ENCODE data around the gene CDKN2D.
"Not testable (repeated sequence)": the region's sequence is repeated elsewhere in the genome, so short reads cannot be mapped to it uniquely, and the experiment has no call there.

Gene CDKN2D

DNA sequence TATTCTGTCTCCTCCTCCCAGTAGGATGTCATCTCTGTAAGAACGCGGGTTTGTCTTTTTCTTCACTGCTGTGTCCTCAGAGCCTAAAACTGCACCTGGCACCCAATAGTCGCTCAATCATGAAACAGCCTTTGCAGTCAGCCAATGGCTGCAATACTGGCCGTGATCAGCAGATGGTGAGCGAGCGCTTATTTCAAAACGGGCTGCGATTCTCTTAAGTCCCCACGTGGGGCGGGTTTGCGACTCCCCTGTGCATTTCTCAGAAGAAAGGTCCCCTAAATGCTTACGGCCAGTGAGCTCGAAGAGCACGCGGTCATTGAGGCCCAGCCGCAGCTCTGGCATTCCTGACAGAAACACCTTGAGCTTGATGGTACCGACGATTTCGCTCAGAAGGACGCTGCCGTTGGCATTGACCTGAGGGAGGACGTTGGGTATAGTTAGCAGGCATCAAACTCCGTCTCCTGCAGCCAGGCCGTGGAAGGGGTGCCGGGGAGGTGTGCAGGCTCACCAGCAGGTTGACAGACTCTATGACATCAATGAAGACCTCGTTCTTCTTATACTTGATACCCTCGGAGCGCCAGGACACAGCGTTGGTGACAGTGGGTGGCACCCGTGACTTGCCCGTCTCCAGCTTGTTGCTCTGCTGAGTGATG is 12.3 kb upstream of the CDKN2D start:
- peak; percentile 12 for DNase-seq

DNA sequence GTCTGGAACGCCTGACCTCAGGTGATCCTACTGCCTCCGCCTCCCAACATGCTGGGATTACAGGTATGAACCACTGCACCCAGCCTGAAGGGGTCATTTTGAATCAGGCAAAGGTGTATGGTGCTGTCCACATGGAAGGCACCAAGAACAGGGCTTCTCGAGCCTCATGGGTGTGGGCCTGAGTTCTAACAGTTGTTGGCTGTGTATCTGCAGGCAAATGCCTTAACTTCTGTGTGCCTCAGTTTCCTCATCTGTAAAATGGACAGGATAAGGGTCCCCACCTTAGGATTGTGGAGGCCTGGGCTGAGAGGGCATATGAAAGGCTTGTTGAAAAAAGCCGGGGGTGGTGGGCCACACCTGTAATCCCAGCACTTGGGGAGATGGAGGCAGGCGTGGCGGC is 9.2 kb upstream of the CDKN2D start:
- DNase-seq, result no peak

DNA sequence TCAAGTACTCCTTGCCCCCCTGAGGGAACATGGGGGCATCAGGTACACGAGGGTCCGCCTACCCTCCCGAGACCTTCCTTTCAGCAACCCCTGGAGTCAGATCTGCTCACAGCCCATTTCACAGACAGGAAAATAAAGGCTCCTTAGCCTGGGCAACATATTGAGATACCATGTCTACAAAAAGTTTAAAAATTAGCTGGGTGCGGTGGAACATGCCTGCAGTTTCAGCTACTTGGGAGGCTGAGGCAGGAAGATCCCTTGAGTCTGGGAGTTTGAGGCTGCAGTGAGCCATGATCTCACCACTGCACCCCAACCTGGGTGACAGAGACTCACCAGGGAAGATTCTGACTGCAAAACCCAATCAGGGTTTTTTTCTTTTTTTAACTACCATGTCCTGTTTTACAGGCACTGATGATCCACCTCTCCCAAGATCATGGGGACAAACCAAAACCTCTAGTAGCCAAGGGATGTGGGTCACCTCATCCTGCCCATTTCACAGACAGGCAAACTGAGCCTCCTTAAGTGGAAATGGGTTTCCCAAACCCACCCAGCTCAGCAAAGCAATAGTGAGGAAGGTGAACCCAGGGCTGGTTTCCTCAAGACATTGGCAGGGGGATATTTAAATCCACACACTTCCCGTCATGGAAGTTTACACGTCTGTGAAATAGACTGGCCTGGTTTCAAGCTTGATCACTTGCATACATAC is 6.4 kb upstream of the CDKN2D start:
- DNase-seq, result no peak

DNA sequence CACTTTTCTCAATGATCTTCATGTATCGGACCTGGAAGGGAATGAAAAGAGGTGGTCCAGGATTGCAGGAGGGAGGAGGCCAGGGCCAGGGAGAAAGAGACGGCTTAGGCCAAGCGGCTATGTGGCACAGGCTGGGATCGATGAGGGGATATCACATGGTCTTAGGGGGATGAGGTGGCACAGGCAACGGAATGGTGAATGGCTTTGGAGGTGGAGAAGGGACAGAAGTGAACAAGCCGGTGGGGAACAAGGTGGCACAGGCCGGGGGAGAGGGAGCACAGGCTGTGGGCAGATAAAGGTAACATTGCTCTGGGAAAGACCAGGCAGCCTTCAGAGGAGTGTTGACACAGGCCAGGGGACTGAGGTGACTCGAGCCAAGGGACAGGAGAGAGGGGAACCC is 5.7 kb upstream of the CDKN2D start:
- no peak for DNase-seq

DNA sequence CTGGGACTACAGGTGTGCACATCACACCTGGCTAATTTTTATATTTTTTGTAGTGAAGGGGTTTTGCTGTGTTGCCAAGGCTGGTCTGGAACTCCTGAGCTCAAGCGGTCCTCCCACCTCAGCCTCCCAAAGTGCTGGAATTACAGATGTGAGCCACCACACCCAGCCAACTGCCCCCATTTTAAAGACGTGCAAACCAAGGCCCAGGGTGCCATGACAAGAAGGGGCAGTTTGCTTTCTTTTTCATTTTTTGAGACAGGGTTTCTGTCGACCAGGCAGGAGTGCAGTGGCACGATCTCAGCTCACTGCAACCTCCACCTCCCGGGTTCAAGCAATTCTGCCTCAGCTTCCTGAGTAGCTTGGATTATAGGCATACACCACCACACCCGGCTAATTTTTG is 5.0 kb upstream of the CDKN2D start:
- not testable (repeated sequence) for DNase-seq

DNA sequence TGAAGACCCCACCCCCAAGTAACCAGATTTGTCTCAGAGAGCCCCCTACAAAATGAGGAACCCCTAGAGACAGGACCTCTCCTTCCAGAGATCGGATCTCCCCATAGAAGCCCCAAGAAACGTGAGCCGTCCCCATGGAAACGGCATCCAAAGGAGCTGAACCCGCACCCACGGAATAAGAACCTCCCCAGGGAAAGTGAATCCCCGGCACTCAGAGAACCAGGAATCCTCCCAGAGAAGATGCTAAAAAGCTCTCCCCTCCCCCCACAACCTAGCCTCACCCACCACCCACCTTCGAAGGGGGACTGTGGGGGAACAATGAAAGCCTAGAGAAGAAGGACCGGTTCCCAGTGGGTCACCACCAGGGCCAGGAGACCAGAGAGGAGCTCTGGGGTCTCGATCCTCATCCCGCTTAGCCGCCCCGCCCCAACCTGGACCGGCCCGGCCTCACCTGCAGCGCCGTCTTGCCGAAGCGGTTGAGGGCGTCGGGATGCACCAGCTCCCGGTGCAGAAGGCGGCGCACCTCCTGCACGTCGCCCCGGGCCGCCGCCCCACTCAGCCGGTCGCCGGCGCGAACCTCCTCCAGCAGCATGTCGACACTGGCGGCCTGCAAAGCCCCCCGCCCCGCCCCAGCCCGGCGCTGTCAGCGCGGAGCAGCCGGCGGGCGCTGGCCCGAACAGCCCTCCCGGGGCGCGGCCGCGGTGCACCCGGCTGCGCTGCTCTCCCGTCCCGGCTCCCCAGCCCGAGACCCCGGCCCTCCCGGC is 535 bp downstream of the CDKN2D start:
- no peak for DNase-seq

DNA sequence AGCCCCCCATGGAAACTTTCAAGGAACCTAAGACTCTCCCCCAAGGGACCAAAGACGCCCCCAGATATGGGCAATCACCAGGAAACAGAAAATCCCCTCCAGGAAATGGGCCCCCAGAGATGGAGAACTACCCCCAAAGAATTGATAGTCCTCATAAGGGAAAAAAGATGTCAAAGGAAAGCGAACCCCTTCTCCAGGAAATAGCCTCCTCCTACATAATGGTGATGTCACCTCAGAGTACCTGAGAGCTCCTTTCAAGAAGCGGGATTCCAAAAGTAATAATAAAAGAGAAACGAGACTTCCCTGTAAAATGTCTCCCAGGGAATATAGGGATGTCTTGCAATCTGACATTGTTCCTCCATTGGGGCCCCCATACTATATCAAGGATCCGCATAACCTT is 1.1 kb downstream of the CDKN2D start:
- no peak for DNase-seq

DNA sequence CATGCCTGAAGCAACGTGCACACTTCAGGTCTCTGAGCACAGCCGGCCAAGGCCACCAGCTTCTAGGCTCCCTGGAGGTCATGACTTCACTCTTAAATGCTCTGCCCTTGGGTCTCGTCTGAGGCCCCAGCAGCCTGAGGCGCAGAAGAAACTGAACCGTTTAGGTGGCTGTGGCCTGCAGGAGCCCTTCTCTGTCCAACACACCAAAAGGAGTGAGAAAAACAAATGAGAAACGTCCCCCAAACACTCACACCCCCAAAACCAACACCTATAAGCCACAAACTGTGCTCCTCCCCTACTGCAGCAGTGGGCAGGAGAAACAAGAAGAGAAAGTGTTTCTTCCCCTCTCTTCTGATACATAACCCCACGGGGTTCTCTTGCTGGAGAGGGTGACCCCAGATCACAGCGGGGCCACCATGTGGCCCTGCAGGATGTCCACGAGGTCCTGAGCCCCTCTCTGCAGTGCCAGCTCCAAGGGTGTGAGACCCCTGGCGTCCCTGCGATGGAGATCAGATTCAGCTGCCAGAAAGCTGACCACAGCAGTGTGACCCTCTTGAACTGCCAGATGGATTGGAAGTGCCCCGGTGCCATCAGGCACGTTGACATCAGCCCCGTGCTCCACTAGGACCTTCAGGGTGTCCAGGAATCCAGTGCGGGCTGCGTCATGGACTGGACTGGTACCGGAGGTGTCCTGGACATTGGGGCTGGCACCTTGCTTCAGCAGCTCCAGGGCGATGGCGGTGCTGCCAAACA is 1.9 kb downstream of the CDKN2D start:
- DNase-seq, result no peak

DNA sequence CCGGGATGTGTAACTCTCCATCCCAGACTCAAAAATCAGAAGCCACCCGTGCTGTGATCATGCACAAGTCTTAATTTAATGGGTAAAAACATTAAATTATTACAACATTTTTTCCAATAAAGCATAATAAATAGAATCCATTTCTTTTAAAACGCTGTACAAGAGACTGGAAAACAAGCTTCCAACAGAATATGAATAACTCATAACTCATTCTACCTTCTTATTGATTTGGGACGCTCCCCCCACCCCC is 2.4 kb downstream of the CDKN2D start:
- no peak for DNase-seq

DNA sequence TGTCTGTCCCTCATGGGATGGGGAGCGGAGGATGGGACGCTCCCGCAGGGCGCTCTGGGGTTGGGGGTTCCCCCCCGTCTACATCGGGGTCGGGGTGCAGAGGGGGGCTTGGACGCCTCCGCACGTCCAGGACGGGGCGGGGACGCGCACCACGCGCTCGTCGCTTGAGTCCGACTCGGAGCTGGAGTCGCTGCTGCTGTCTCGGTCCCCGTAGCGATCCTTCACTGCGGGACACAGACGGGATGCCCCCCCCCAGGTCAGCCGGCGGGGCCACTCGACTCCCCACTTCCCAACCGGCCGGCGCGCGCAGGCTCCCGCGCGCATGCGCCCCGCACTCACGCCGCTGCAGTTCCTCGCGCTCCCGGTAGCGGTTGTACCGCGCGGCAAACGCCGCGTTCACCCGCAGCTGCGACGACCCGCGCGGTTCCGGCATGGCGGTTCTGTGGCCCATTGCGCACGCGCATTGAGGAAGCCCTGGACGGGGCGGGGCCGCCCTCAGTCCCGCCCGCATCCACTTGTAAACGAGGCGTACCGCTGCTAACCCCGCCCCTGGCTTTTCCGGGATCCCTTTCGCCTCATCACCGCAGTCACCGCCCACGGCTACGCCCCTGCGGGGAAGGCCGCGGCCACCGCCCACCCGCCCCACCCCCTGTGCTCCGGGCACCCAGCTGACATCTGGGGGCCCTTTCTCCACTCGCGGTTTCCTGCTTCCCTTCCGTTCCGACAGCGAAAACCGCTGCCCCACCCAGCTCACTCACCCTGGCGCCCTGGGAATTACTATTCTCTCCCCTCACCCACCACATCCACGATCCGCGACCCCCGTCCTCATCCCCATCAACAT is 3.0 kb downstream of the CDKN2D start, which contains the start of gene KRI1:
Gene KRI1 (minus strand): TSS at position 444 of the 841 bp plus-strand sequence. CDS start 11 bp downstream, at position 433.
- DNase-seq, result peak; percentile 81

DNA sequence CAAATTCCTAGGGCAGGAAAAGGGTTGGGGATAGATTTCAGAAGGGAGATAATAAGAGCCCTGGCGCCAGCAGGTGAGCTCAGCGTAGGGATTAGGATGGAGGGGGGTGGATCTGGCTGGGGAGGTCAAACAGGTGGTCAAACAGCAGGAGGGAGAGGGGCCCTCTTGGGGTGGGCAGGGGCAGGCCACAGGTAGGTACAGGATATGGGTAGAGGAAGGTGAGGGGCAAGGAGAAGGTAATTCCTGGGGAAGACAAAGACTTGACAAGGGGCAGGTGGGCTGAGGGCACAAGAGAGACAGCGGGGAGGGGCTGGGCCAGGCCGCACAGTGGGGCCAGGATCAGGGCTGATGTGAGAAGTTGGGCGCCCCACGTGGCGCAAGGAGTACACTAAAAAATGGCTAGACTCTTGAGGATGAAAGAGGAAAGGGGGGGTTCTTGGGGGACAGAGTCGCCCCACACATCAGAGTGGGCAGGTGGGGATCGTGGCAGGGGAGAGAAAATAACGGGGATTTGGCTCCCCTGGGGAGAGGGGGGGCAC is 3.7 kb downstream of the CDKN2D start:
- DNase-seq, result no peak

DNA sequence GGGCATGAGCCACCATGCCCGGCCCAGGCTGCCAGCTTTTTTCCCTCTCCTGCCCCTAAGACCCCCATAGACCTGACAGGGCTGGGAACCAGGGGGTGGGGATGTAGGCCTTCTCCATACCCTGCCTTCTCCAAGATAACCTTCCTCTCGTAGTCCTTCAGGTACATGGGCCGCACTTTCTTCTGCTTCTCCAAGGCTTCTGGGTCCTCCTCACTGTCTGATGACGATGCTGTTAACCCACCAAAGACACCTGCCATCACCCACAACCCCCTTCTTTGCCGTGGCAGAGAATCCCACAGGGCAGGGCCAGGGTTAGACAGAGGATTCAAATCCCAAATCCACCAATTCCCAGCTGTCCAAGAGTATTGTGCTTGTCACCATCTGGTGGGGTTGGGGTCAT is 6.2 kb downstream of the CDKN2D start:
- no peak for DNase-seq

DNA sequence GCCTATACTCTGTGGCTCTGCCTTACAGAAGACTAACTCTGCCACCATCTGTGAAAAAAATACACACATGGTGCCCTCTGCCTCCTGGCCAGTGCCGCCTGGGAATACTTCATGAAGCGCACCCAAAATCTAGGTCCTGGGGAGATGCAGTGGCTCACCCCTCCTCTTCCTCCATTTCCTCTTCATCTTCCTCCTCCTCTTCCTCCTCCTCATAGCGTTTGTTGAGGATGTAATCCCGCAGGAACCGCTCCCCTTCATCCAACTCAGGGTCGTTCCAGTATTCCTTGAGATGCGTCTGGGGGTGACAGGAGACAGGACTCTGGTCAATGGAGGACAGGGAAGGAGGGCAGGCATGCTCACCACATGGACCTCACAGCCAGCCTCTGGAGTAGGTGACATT is 8.6 kb downstream of the CDKN2D start:
- DNase-seq, result no peak

DNA sequence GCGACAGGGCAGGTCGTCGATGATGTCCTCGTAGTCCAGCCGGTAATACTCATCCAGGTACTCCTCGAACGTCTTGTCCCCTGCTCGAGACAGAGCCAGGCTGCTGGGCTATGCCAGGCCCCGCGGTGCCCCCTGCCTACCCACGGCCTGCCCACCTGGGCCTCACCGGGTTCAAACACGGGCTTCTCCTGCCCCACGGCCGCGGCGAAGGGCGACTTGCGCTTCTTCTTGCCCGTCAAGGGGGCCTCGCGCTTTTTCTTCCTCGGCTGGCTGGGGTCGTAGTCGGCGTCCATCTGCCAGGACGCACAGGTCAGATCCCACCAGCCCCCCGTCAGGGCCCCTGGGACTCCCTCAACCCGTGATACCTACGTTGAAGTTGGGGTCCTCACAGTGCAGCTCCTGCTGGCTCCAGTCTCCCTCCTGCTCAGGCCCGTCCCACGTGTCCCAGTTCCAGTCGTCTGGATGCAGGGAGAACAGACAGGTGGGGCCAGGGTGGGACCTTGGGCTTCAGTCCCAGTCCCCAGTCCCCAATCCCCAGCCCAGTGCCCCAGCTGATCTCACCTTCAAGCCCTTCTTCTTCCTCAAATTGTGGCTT is 11.1 kb downstream of the CDKN2D start:
- DNase-seq, result no peak

DNA sequence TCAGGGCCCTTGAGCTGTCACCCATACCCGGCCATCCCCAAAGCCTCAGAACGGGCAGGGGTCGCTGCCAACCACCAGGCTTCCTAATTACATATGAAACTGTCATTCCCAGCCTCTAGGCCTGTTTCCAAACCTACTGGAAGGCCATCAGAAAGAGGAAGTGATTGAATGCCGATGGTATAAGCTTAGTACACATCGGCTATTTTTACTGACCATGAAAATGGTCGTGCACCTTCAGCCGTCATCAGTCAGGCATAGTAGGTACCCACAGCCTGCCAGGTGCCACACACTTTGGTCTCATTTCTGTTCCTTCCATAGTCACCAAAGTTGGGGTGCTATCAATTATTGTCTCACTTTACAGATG is 13.2 kb downstream of the CDKN2D start:
- no peak for DNase-seq

DNA sequence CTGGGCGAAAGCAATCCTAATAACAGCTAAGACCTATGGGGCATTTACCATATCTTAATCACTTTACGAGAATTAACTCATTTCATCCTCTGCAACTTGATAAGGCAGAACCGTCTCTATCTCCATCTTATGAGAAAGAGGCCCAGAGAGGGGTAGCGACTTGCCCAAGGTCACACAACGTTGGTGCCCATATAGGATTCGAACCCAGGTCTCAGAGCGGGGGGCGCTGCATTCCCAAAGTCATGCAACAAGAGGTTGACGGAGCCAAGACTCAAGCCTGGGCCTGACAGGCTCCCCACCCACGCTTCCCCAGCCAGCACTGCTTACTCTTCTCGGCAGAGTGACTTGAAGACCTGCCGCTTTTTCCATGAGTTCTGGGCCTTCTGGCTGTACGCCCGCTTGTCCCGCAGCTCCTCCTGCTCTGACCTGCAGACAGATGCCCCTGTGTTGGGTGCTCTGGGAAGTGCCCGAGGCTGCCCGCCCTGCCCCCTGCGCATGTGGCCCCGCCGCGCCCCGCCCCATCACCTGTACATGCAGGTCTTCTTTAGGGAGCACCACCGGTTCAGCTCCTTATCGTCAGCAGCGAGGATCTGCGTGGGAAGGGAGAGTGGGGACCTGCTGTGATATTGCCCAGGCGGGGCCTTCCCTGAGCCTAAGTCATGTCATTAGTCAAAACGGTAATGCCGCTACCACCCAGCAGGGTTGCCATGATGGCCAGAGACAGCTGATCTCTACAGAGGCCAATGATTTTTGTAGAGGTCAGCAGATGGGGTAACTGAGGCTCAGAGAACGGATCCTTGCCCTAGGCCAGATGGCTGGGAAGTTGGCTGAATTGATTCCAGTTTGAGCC is 13.8 kb downstream of the CDKN2D start:
- no peak for DNase-seq

DNA sequence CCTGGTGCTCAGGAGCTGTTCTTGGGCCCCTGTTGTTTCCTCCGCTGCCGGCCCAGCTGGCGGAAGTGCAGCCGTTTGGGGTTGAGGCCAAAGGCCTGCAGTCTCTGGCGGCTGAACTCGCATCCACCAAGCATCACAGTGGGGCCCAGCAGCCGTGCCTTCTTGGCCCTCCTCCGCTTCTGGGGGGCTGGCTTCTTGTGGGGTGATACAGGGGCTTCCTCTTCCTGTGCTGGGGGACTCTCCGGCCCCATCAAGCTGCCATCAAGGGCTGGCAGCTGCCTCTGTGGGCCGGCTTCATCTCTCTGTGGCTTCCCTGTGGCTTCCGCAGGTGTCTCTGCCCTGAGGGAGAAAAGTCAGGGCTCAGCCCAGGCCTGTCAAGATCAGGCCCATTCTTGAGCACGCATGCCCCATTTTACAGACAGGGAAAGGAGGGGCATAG is 14.8 kb downstream of the CDKN2D start:
- no peak for DNase-seq

DNA sequence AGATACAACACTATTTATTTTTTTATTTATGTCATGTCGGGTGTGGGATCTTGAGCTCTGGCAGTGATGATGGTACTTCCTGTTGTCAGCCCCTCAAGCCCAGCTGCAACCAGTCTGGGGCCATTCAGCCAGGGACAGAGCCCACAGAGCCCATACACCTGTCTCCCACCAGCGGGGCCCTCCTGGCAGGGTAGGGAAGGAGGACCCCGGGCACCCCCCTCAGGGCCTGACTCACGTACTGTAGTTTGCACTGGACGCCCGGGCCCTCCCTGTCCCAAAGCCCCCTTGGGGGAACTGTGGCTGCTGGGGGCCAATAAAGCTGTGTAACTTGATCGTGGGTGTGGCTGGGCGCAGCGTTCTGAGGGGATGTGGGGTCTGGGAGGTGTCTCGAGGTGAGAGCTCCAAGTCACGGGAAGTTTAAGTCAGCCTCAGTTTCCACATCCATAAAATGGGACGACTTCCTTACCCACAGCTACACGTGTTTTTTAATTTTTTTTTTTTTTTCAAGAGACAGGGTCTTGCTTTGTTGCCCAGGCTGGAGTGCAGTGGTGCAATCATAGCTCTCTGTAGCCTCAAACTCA is 15.6 kb downstream of the CDKN2D start:
- DNase-seq, result no peak

DNA sequence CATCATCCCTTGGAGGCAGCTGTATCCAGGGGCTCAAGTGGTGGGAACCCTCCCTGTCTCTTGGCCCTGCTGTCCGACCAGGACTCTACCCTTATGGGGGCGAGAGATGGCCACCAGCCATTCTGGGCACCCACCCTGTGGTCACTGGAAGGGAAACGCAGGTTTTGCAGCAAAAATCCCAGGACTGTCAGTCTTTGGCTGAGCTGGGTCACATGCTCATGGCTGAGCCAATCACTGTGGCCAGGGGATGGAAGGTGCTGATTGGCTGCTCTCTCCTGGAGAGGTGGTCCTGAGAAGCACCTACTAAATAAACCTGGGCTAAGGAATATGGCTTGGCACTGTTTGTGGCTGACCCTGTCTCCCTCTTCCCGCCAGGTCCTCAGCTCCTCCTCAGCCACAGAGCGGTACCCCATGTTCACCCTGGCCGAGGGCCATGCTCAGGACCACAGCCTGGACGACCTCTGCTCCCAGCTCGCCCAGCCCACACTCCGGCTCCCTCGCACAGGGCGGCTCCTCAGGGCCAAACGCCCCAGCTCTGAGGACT is 16.2 kb downstream of the CDKN2D start:
- DNase-seq, result no peak

DNA sequence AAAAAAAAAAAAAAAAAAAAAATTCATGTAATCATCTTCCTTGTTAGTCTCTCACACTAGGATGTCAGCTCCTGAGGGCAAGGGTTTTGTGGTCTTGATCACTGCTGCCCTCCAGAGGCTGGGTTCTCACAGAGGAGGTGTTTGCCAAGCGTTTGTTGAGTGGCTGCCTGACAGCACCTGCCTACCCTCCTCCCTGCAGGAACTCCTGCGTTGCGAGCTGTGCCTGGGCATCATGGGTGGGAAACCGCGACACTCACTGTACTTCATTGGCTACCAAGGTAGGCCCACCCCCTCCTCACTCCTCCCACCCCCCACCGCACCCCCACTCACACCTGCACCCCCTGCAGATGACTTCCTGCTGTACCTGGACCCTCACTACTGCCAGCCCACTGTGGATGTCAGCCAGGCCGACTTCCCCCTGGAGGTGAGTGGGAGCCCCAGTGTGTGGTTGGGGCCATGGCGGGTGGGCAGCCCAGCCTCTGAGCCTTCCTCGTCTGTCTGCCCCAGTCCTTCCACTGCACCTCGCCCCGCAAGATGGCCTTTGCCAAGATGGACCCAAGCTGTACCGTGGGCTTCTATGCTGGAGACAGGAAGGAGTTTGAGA is 17.0 kb downstream of the CDKN2D start:
- no peak for DNase-seq
